HEK293T (cell line): ENCODE results near the gene COQ8B.

ENCODE experiments used
- CTCF ChIA-PET: fragments of 350-600 bp; formaldehyde crosslinking; extraction: SDS; loops from one replicate; lab custom pipeline; 2021; ENCODE audit warnings: antibody characterized with exemption, inconsistent platforms; lab: Yijun Ruan, JAX
- POLR2A ChIA-PET: fragments of 350-600 bp; formaldehyde crosslinking; extraction: SDS; loops from one replicate; lab custom pipeline; 2020; ENCODE audit warnings: antibody characterized with exemption, inconsistent platforms; lab: Yijun Ruan, JAX
- DNase-seq: peaks from one replicate; pipeline ENCODE4 v3.0.0; 2012; ENCODE audit warnings: mixed read lengths; ENCODE audit errors: extremely low spot score
- ARNT ChIP-seq: fragments of 450-650 bp; IDR thresholded peaks from 2 replicates; pipeline ENCODE4 v1.6.1; 2017; ENCODE audit warnings: mild to moderate bottlenecking
- BHLHE40 ChIP-seq: fragments of 450-650 bp; IDR thresholded peaks from 2 replicates; pipeline ENCODE4 v1.6.1; 2016; ENCODE audit warnings: mild to moderate bottlenecking, moderate library complexity, borderline replicate concordance
- CTBP1 ChIP-seq: fragments of 450-650 bp; IDR thresholded peaks from 2 replicates; pipeline ENCODE4 v1.6.1; 2016; ENCODE audit warnings: borderline replicate concordance
- ELF4 ChIP-seq: fragments of 450-650 bp; IDR thresholded peaks from 2 replicates; pipeline ENCODE4 v1.6.1; 2017; ENCODE audit warnings: antibody characterized with exemption
- FOXA1 ChIP-seq: fragments of 450-650 bp; IDR thresholded peaks from 2 replicates; pipeline ENCODE4 v1.6.1; 2016; ENCODE audit warnings: mild to moderate bottlenecking
- FOXK2 ChIP-seq: fragments of 450-650 bp; IDR thresholded peaks from 2 replicates; pipeline ENCODE4 v1.6.1; 2016; ENCODE audit warnings: mild to moderate bottlenecking
- FOXM1 ChIP-seq: fragments of 450-650 bp; IDR thresholded peaks from 2 replicates; pipeline ENCODE4 v1.6.1; 2017; ENCODE audit warnings: mild to moderate bottlenecking, borderline replicate concordance
- HDGF ChIP-seq: fragments of 450-650 bp; IDR thresholded peaks from 2 replicates; pipeline ENCODE4 v1.6.1; 2017; ENCODE audit warnings: antibody characterized with exemption, borderline replicate concordance
- L3MBTL2 ChIP-seq: fragments of 450-650 bp; conservative IDR thresholded peaks from 2 replicates; pipeline ENCODE4 v1.6.1; 2016; ENCODE audit warnings: mild to moderate bottlenecking
- LEF1 ChIP-seq: fragments of 450-650 bp; IDR thresholded peaks from 2 replicates; pipeline ENCODE4 v1.6.1; 2017; ENCODE audit warnings: mild to moderate bottlenecking, borderline replicate concordance
- NFRKB ChIP-seq: fragments of 450-650 bp; IDR thresholded peaks from 2 replicates; pipeline ENCODE4 v1.6.1; 2016; ENCODE audit warnings: mild to moderate bottlenecking, moderate library complexity
- PKNOX1 ChIP-seq: fragments of 450-650 bp; IDR thresholded peaks from 2 replicates; pipeline ENCODE4 v1.6.1; 2016
- SP1 ChIP-seq: fragments of 450-650 bp; IDR thresholded peaks from 2 replicates; pipeline ENCODE4 v1.6.1; 2017
- SUZ12 ChIP-seq: fragments of 450-650 bp; IDR thresholded peaks from 2 replicates; pipeline ENCODE4 v1.6.1; 2016; ENCODE audit warnings: mild to moderate bottlenecking
- TARDBP ChIP-seq: fragments of 450-650 bp; IDR thresholded peaks from 2 replicates; pipeline ENCODE4 v1.6.1; 2016
- ZNF384 ChIP-seq: fragments of 450-650 bp; IDR thresholded peaks from 2 replicates; pipeline ENCODE4 v1.6.1; 2016

Gene COQ8B

GRCh38 chr19:40646743-40647254 lies 69.9 kb downstream of the COQ8B start:
- ChIA-PET CTCF (interaction anchor here (1.1 to 3.7 kb wide), 3 partner anchors 13 to 481 kb away, joined by 3 to 34 read pairs (median 5); no protein-coding TSS in a partner anchor), POLR2A (interaction anchor here (1.5 to 1.7 kb wide), 2 partner anchors 16 to 106 kb away, joined by 3 to 4 read pairs; no protein-coding TSS in a partner anchor)
- no peak for DNase-seq
- no peak for TF ChIP-seq FOXA1
- no peak for TF ChIP-seq CTBP1
- no peak for TF ChIP-seq FOXK2
- no peak for TF ChIP-seq HDGF
- no peak for TF ChIP-seq NFRKB
- no peak for TF ChIP-seq LEF1
- TF ChIP-seq TARDBP: no peak
- no peak for TF ChIP-seq PKNOX1
- TF ChIP-seq BHLHE40: no peak
- TF ChIP-seq L3MBTL2: no peak
- TF ChIP-seq SP1: no peak
- TF ChIP-seq ARNT: no peak
- no peak for TF ChIP-seq ELF4

GRCh38 chr19:40642757-40643305 lies 73.9 kb downstream of the COQ8B start:
- TF ChIP-seq SUZ12 (no peak), FOXA1 (no peak), NFRKB (no peak), TARDBP (no peak), LEF1 (no peak), SP1 (no peak), PKNOX1 (no peak), CTBP1 (no peak), ELF4 (no peak), ZNF384 (no peak), FOXK2 (no peak), FOXM1 (no peak), L3MBTL2 (no peak), ARNT (no peak), HDGF (no peak), BHLHE40 (no peak)
- no peak for DNase-seq
- CTCF ChIA-PET: no interaction called here
- POLR2A ChIA-PET: no interaction called here

- ChIA-PET CTCF (no interaction called here), POLR2A (no interaction called here)
- no peak for DNase-seq
- TF ChIP-seq SP1 (no peak), FOXM1 (no peak), HDGF (no peak), NFRKB (no peak), ELF4 (no peak), FOXA1 (no peak), ZNF384 (no peak), L3MBTL2 (no peak), FOXK2 (no peak)
Observed at GRCh38 chr19:40642051-40642706, 74.5 kb downstream of the COQ8B start.
